Endodermal cell (in vitro differentiated cells): Measurements from ENCODE around the gene RANBP1. TPM values are rescaled to one million over a fixed set of nuclear protein-coding genes. Genes with fewer than 3 reads are reported as not detected.

Source experiments
- DNase-seq: peaks from one replicate; pipeline ENCODE4 v3.0.0-alpha.2; 2017
- H3K27ac ChIP-seq: 2 replicates; pipeline ENCODE4 v1.5.1; 2013; ENCODE audit warnings: mild to moderate bottlenecking, low read depth, low read length, moderate library complexity
- H3K27me3 ChIP-seq: 2 replicates; pipeline ENCODE4 v1.6.1; 2013; ENCODE audit warnings: mild to moderate bottlenecking, low read length, moderate library complexity; ENCODE audit not compliant: insufficient read depth, control insufficient read depth, poor library complexity, severe bottlenecking
- H3K36me3 ChIP-seq: 2 replicates; pipeline ENCODE4 v1.7.0; 2013; ENCODE audit warnings: mild to moderate bottlenecking, low read length, moderate library complexity; ENCODE audit not compliant: control insufficient read depth, insufficient read depth
- H3K4me1 ChIP-seq: one replicate; pipeline ENCODE4 v1.7.0; 2013; ENCODE audit warnings: low read length; ENCODE audit not compliant: control insufficient read depth, insufficient read depth
- H3K4me3 ChIP-seq: 2 replicates; pipeline ENCODE4 v1.5.1; 2013; ENCODE audit warnings: mild to moderate bottlenecking, low read length, moderate library complexity
- H3K9ac ChIP-seq: 2 replicates; pipeline ENCODE4 v1.6.1; 2013; ENCODE audit warnings: mild to moderate bottlenecking, low read length, moderate library complexity; ENCODE audit not compliant: poor library complexity, severe bottlenecking; ENCODE audit errors: extremely low read depth
- H3K9me3 ChIP-seq: 2 replicates; pipeline ENCODE4 v1.6.1; 2013; ENCODE audit warnings: mild to moderate bottlenecking, low read length, moderate library complexity; ENCODE audit not compliant: control insufficient read depth
- H3K27ac Mint-ChIP-seq: 2 replicates; pipeline ENCODE4 v1.8.0; 2020; ENCODE audit warnings: mixed read lengths
- H3K27me3 Mint-ChIP-seq: 2 replicates; pipeline ENCODE4 v1.8.0; 2021; ENCODE audit warnings: mild to moderate bottlenecking, mixed read lengths; ENCODE audit not compliant: insufficient read depth
- H3K36me3 Mint-ChIP-seq: 2 replicates; pipeline ENCODE4 v1.8.0; 2020; ENCODE audit warnings: low read depth, mixed read lengths
- H3K4me1 Mint-ChIP-seq: 2 replicates; pipeline ENCODE4 v1.8.0; 2020; ENCODE audit warnings: mixed read lengths
- H3K4me3 Mint-ChIP-seq: 2 replicates; pipeline ENCODE4 v1.8.0; 2020; ENCODE audit warnings: mild to moderate bottlenecking, moderate library complexity, mixed read lengths
- H3K9me3 Mint-ChIP-seq: 2 replicates; pipeline ENCODE4 v1.8.0; 2020; ENCODE audit warnings: mild to moderate bottlenecking, mixed read lengths
- CTCF ChIP-seq: fragments of 200-600 bp; sonication (generic); conservative IDR thresholded peaks from 2 replicates; pipeline ENCODE4 v1.5.0; 2021; ENCODE audit warnings: antibody characterized with exemption, mild to moderate bottlenecking
- WGBS, 2 experiments: methylation state at CpG; one replicate each; pipeline versions ENCODE4 v1.1.5 to v1.1.7; 2013; ENCODE audit warnings: missing lambda C conversion rate in 2 of 2, mixed read lengths in 1 of 2; ENCODE audit not compliant: insufficient coverage in 1 of 2, insufficient read length in 1 of 2; 5-methylcytosine and 5-hydroxymethylcytosine counted together
- total RNA-seq, 2 donors: library from RNA; stranded (reverse); fragmentation: NEBNext Ultra II Directional in 1 of 2; extraction: Animal tissue kit (Norgen Biotek cat#: 25700) in 1 of 2; gene quantifications; 2 replicates in 1 of 2; 3 replicates in 1 of 2; pipeline ENCODE4 v1.2.1, GENCODE V29; 2021

The RANBP1 gene
- total RNA-seq, 2 donors from 2014 or later: 320 to 415 TPM

GRCh38 chr22:20086763-20087162 is 29.1 kb upstream of the RANBP1 start:
- no peak for DNase-seq
- Mint-ChIP-seq H3K27me3 (no peaks in the 10 kb centered on the region), H3K27ac (peak overlapping the region; percentile 23), H3K9me3 (no peaks in the 10 kb centered on the region), H3K4me3 (no peak overlapping the region), H3K36me3 (peaks cover 73% of the 10 kb centered on the region), H3K4me1 (peaks cover 28% of the 10 kb centered on the region)
- no peaks in the 10 kb centered on the region for H3K27me3 ChIP-seq
- no peak overlapping the region for H3K4me3 ChIP-seq
- WGBS, 2 experiments: 97 to 100% methylated on average over 5 of the region's 5 CpGs
- no peak overlapping the region for H3K9ac ChIP-seq
- TF ChIP-seq CTCF: no peak
- no peaks in the 10 kb centered on the region for H3K9me3 ChIP-seq
- no peak overlapping the region for H3K27ac ChIP-seq
- peaks cover 68% of the 10 kb centered on the region for H3K36me3 ChIP-seq
- peaks cover 4% of the 10 kb centered on the region for H3K4me1 ChIP-seq

GRCh38 chr22:20087319-20088262 is 28.3 kb upstream of the RANBP1 start:
- H3K27me3 Mint-ChIP-seq: no peaks in the 10 kb centered on the region
- peak overlapping the region; percentile 5 for H3K27ac Mint-ChIP-seq
- Histone ChIP-seq H3K4me1 (peaks cover 4% of the 10 kb centered on the region), H3K27ac (no peak overlapping the region), H3K9me3 (no peaks in the 10 kb centered on the region), H3K36me3 (peaks cover 76% of the 10 kb centered on the region), H3K9ac (no peak overlapping the region), H3K27me3 (no peaks in the 10 kb centered on the region), H3K4me3 (no peak overlapping the region)
- 94 to 96% methylated on average over 11 to 14 of the region's 14 CpGs for WGBS, 2 experiments
- H3K36me3 Mint-ChIP-seq: peaks cover 80% of the 10 kb centered on the region
- TF ChIP-seq CTCF: no peak
- no peak overlapping the region for H3K4me3 Mint-ChIP-seq
- no peak for DNase-seq
- no peaks in the 10 kb centered on the region for H3K9me3 Mint-ChIP-seq
- H3K4me1 Mint-ChIP-seq: peaks cover 26% of the 10 kb centered on the region

GRCh38 chr22:20088263-20088648 is 27.6 kb upstream of the RANBP1 start:
- H3K36me3 Mint-ChIP-seq: peaks cover 81% of the 10 kb centered on the region

More at GRCh38 chr22:20088263-20088648, 27.6 kb upstream of the RANBP1 start:
- WGBS, 2 experiments: 94 to 98% methylated on average over 7 to 8 of the region's 8 CpGs
- no peak for DNase-seq
- H3K27me3 Mint-ChIP-seq: no peaks in the 10 kb centered on the region
- no peaks in the 10 kb centered on the region for H3K9me3 ChIP-seq
- H3K4me1 ChIP-seq: no peaks in the 10 kb centered on the region
- no peak overlapping the region for H3K4me3 ChIP-seq
- peaks cover 82% of the 10 kb centered on the region for H3K36me3 ChIP-seq
- no peak for TF ChIP-seq CTCF
- H3K4me1 Mint-ChIP-seq: peaks cover 19% of the 10 kb centered on the region
- H3K9me3 Mint-ChIP-seq: no peaks in the 10 kb centered on the region
- no peaks in the 10 kb centered on the region for H3K27me3 ChIP-seq
- no peak overlapping the region for H3K9ac ChIP-seq
- no peak overlapping the region for H3K27ac ChIP-seq
- no peak overlapping the region for H3K4me3 Mint-ChIP-seq
- no peak overlapping the region for H3K27ac Mint-ChIP-seq
